H9 (cell line): Measurements from ENCODE around the gene MRPL43. TPM values are rescaled to one million over a fixed set of nuclear protein-coding genes. Genes with fewer than 3 reads are reported as not detected.

ENCODE experiments used
- DNase-seq: peaks from one replicate; pipeline ENCODE4 v3.0.0-alpha.2; 2017
- H2AFZ ChIP-seq: one replicate; pipeline ENCODE4 v1.6.1; 2013; ENCODE audit warnings: mild to moderate bottlenecking, low read length, control low read depth, moderate library complexity
- H2AK5ac ChIP-seq: 2 replicates; pipeline ENCODE4 v1.6.1; 2013; ENCODE audit warnings: low read length, control low read depth, mixed read lengths; ENCODE audit not compliant: insufficient read length
- H2BK120ac ChIP-seq: one replicate; pipeline ENCODE4 v1.6.1; 2013; ENCODE audit warnings: low read depth, mild to moderate bottlenecking, low read length, control low read depth, inconsistent platforms; ENCODE audit not compliant: poor library complexity, severe bottlenecking
- H2BK12ac ChIP-seq: 2 replicates; pipeline ENCODE4 v1.6.1; 2013; ENCODE audit warnings: low read length, control low read depth, mixed read lengths, low read depth; ENCODE audit not compliant: insufficient read length
- H2BK15ac ChIP-seq: 2 replicates; pipeline ENCODE4 v1.6.1; 2013; ENCODE audit warnings: low read depth, low read length, control low read depth
- H2BK20ac ChIP-seq: one replicate; pipeline ENCODE4 v1.6.1; 2013; ENCODE audit warnings: low read depth, mild to moderate bottlenecking, low read length, control low read depth, inconsistent platforms; ENCODE audit not compliant: poor library complexity, severe bottlenecking
- H2BK5ac ChIP-seq: 2 replicates; pipeline ENCODE4 v1.6.1; 2013; ENCODE audit warnings: low read length, control low read depth, mixed read lengths; ENCODE audit not compliant: insufficient read length
- H3K14ac ChIP-seq: 2 replicates; pipeline ENCODE4 v1.6.1; 2013; ENCODE audit warnings: low read length, control low read depth; ENCODE audit not compliant: insufficient read depth
- H3K18ac ChIP-seq: 2 replicates; pipeline ENCODE4 v1.6.1; 2013; ENCODE audit warnings: low read depth, mild to moderate bottlenecking, mixed read lengths, low read length, control low read depth; ENCODE audit not compliant: insufficient read length
- H3K23ac ChIP-seq: 2 replicates; pipeline ENCODE4 v1.6.1; 2013; ENCODE audit warnings: low read length, control low read depth, mixed read lengths, low read depth; ENCODE audit not compliant: insufficient read length
- H3K23me2 ChIP-seq: 2 replicates; pipeline ENCODE4 v1.6.1; 2013; ENCODE audit warnings: low read depth, mild to moderate bottlenecking, mixed read lengths, low read length, control low read depth; ENCODE audit not compliant: insufficient read length, poor library complexity, severe bottlenecking
- H3K27ac ChIP-seq: 2 replicates; pipeline ENCODE4 v1.5.1; 2013; ENCODE audit warnings: low read length, control low read depth, mixed read lengths, low read depth; ENCODE audit not compliant: insufficient read length
- H3K27me3 ChIP-seq: 2 replicates; pipeline ENCODE4 v1.6.1; 2013; ENCODE audit warnings: low read length, control low read depth, inconsistent platforms; ENCODE audit not compliant: insufficient read depth
- H3K4ac ChIP-seq: 2 replicates; pipeline ENCODE4 v1.6.1; 2013; ENCODE audit warnings: low read depth, mild to moderate bottlenecking, control low read depth, inconsistent platforms, low read length, moderate library complexity
- H3K4me1 ChIP-seq: 2 replicates; pipeline ENCODE4 v1.6.1; 2013; ENCODE audit warnings: low read length, control low read depth, inconsistent platforms; ENCODE audit not compliant: insufficient read depth
- H3K4me2 ChIP-seq: 2 replicates; pipeline ENCODE4 v1.6.1; 2013; ENCODE audit warnings: low read length, control low read depth, mixed read lengths; ENCODE audit not compliant: insufficient read length, insufficient read depth
- H3K56ac ChIP-seq: 2 replicates; pipeline ENCODE4 v1.6.1; 2013; ENCODE audit warnings: low read depth, mild to moderate bottlenecking, mixed read lengths, low read length, control low read depth; ENCODE audit not compliant: insufficient read length
- H3K79me1 ChIP-seq: 2 replicates; pipeline ENCODE4 v1.6.1; 2013; ENCODE audit warnings: low read depth, mild to moderate bottlenecking, moderate library complexity, low read length, control low read depth, inconsistent platforms; ENCODE audit not compliant: insufficient read depth, poor library complexity, severe bottlenecking
- H3K79me2 ChIP-seq: 2 replicates; pipeline ENCODE4 v1.6.1; 2013; ENCODE audit warnings: low read length, control low read depth, inconsistent platforms; ENCODE audit not compliant: insufficient read depth
- H3K9ac ChIP-seq: 2 replicates; pipeline ENCODE4 v1.6.1; 2013; ENCODE audit warnings: low read length, control low read depth, mixed read lengths; ENCODE audit not compliant: insufficient read length; ENCODE audit errors: extremely low read depth
- H3K9me3 ChIP-seq: one replicate; pipeline ENCODE4 v1.6.1; 2013; ENCODE audit warnings: low read depth, low read length, inconsistent platforms; ENCODE audit not compliant: control insufficient read depth
- H3T11ph ChIP-seq: one replicate; pipeline ENCODE4 v1.6.1; 2013; ENCODE audit warnings: mild to moderate bottlenecking, low read length, control low read depth, inconsistent platforms
- H4K20me1 ChIP-seq: one replicate; pipeline ENCODE4 v1.6.1; 2013; ENCODE audit not compliant: control insufficient read depth, insufficient read length, insufficient read depth
- H4K5ac ChIP-seq: 2 replicates; pipeline ENCODE4 v1.6.1; 2013; ENCODE audit warnings: low read depth, mild to moderate bottlenecking, mixed read lengths, low read length, control low read depth; ENCODE audit not compliant: insufficient read length
- H4K8ac ChIP-seq: replicated peaks from 2 replicates; pipeline ENCODE4 v1.6.1; 2013; ENCODE audit warnings: low read length, control low read depth, mixed read lengths, low read depth; ENCODE audit not compliant: insufficient read length
- H4K91ac ChIP-seq: 2 replicates; pipeline ENCODE4 v1.6.1; 2013; ENCODE audit warnings: low read depth, mild to moderate bottlenecking, moderate library complexity, mixed read lengths, low read length, control low read depth; ENCODE audit not compliant: insufficient read length
- H3K27ac Mint-ChIP-seq, 3 experiments: 2 replicates in 2 of 3; 3 replicates in 1 of 3; pipeline ENCODE4 v1.8.0; 2020 to 2021; ENCODE audit warnings: mixed read lengths in 3 of 3, mild to moderate bottlenecking in 1 of 3, moderate library complexity in 1 of 3
- H3K27me3 Mint-ChIP-seq: 2 replicates; pipeline ENCODE4 v1.8.0; 2021; ENCODE audit warnings: low read depth, mild to moderate bottlenecking, moderate library complexity, mixed read lengths
- H3K36me3 Mint-ChIP-seq, 3 experiments: 2 replicates in 2 of 3; 3 replicates in 1 of 3; pipeline ENCODE4 v1.8.0; 2020 to 2021; ENCODE audit warnings: low read depth in 3 of 3, mixed read lengths in 3 of 3; ENCODE audit not compliant: insufficient read depth in 1 of 3
- H3K4me1 Mint-ChIP-seq, 2 experiments: 2 replicates each; pipeline ENCODE4 v1.8.0; 2020; ENCODE audit warnings: mixed read lengths in 2 of 2
- H3K4me3 Mint-ChIP-seq, 2 experiments: 2 replicates in 1 of 2; 3 replicates in 1 of 2; pipeline ENCODE4 v1.8.0; 2020 to 2021; ENCODE audit warnings: mild to moderate bottlenecking in 2 of 2, mixed read lengths in 2 of 2, moderate library complexity in 1 of 2
- H3K9me3 Mint-ChIP-seq, 2 experiments: 2 replicates in 1 of 2; 3 replicates in 1 of 2; pipeline ENCODE4 v1.8.0; 2020; ENCODE audit warnings: mild to moderate bottlenecking in 2 of 2, mixed read lengths in 2 of 2, moderate library complexity in 1 of 2
- CTCF ChIP-seq: fragments of 200-600 bp; sonication (generic); conservative IDR thresholded peaks from 3 replicates; pipeline ENCODE4 v1.8.0; 2021; ENCODE audit warnings: antibody characterized with exemption, mild to moderate bottlenecking
- WGBS: extraction: QIAGEN DNeasy Blood & Tissue Kit; methylation state at CpG from one replicate; pipeline ENCODE4 v1.1.7; 2013; ENCODE audit warnings: missing lambda C conversion rate, low lambda C conversion rate, mixed read lengths; ENCODE audit not compliant: insufficient read length; ENCODE audit errors: extremely low coverage; 5-methylcytosine and 5-hydroxymethylcytosine counted together
- total RNA-seq: library from RNA; stranded (reverse); gene quantifications from 2 replicates; pipeline ENCODE4 v1.2.1, GENCODE V29; 2021

MRPL43 gene
- total RNA-seq, 1 experiment from 2014 or later, result 70.3 TPM

- Histone ChIP-seq H3K27me3 (peaks cover 12% of the 10 kb centered on the region; the same call in 1 of the 2 replicates), H2BK12ac (no peak overlapping the region), H4K91ac (no peak overlapping the region), H2BK15ac (no peak overlapping the region), H3K4ac (no peak overlapping the region), H4K8ac (no peak overlapping the region), H2BK5ac (no peak overlapping the region), H3K14ac (no peak overlapping the region), H3K79me1 (no peaks in the 10 kb centered on the region), H3K4me1 (no peaks in the 10 kb centered on the region), H2AK5ac (no peak overlapping the region), H3K9ac (no peak overlapping the region), H3K18ac (no peak overlapping the region), H3K23me2 (peaks cover 6% of the 10 kb centered on the region), H3K56ac (no peak overlapping the region), H3K79me2 (no peaks in the 10 kb centered on the region), H3K23ac (no peak overlapping the region), H3K9me3 (no peaks in the 10 kb centered on the region), H3K27ac (no peak overlapping the region), H2BK120ac (no peak overlapping the region), H3K4me2 (no peak overlapping the region), H3T11ph (no peak overlapping the region), H4K5ac (no peak overlapping the region), H4K20me1 (no peaks in the 10 kb centered on the region), H2BK20ac (no peak overlapping the region), H2AFZ (no peak overlapping the region)
- no peaks in the 10 kb centered on the region for H3K36me3 Mint-ChIP-seq
- no peaks in the 10 kb centered on the region; a peak in 1 of 5 replicates for H3K9me3 Mint-ChIP-seq
- peaks cover 23 to 44% of the 10 kb centered on the region in 2 experiments for H3K4me1 Mint-ChIP-seq
- peaks cover 47% of the 10 kb centered on the region for H3K27me3 Mint-ChIP-seq
- TF ChIP-seq CTCF, result no peak
- no peak for DNase-seq
- WGBS, result no CpG with 5 or more reads among the region's 9 CpGs
- peak overlapping the region in 1 of 3 experiments; percentile 32; a peak in 2 of 7 replicates for H3K27ac Mint-ChIP-seq
- H3K4me3 Mint-ChIP-seq, result peak overlapping the region in 1 of 2 experiments; percentile 2; a peak in 1 of 5 replicates
Measured at GRCh38 chr10:101013365-101013825, 26.1 kb upstream of the MRPL43 start.
